GM21423 (cell line): ENCODE data around the gene HYAL3.
A peak's percentile ranks its signal among the peaks of the same experiment; 100 is the strongest.
"Not testable (repeated sequence)": the region's sequence is repeated elsewhere in the genome, so short reads cannot be mapped to it uniquely, and the experiment has no call there.

Experiments
- ATAC-seq: cut with Tn5 transposase; IDR thresholded peaks from one replicate; pipeline ENCODE4 v1.9.1; 2021; ENCODE audit warnings: mild to moderate bottlenecking, moderate library complexity; ENCODE audit not compliant: unreplicated experiment

HYAL3 gene

DNA sequence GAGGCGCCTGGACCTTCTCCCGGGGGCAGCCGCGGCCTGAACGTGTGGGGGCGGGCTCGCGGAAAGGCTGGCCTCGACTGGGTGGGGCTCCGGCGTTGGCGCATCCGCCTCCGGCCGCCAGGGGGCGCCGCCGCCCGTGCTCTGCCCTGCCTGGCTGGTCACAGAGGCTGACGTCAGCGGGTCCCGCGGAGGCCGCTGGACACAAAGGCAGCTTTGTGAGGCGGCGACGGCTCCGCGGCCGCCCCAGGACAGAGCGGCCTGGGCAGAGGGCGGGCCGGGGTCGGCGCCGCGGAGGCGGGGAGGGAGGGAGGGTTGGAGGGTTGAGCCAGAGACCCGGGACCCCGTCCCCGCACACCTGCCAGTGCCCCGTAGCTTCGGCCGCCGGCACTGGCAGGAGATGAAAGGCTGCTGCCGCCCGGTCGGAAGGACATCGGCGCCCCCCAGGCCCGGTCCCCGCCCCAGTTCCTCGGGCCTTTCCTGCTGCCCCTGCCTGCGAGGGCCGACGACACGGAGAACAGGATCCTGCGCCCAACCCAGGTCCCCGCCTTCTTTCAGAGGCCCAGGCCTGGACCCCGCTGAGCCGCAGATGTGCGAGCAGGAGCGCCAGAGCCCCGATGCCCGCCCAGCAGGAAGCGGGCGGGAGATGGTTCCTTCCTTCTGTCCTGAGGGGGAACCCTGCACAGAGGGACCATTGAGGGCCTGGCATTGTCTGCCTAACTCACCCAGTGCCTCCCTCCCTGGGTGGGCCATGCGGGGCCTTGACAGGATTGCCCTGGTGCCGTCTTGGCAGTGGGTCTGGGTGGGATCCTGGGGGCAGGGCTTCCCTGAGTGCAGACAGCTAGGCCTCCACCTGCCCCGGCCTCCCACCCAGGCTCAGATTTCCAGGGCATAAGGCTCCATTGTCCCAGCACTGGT, 38.9 kb downstream of the HYAL3 start:
- peak; percentile 85 for ATAC-seq

DNA sequence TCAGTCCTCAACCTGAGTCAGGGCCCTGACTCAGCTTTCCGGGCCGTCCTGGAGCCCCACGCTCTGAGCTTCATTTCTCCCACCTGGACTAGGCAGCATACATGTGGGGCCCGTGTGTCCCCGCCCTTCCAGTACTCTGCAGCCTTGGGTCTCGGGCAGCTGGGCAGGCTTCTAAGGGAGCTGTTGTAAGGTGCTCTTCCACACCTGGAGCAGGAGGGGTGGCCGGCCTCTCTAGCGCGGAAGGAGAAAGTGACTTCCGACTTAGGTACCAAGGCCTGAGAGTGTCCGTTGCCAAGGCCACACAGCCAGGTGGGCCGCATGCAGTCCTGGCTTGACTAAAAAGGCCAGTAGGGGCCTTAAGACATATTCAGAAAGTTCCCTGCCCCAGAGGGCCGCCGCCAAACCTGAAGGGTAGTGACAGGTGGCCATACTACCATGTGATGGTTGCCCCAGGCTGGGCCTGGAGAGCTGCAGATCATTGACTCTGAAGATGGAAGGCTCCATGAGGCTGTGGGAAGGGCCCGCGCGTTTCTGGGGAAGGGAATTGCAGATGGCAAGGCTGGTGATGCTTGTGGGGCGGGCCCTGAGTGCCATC, 39.7 kb downstream of the HYAL3 start:
- ATAC-seq, result peak; percentile 27

- no peak for ATAC-seq
Observed at GRCh38 chr3:50258979-50259378, 40.2 kb downstream of the HYAL3 start.

GRCh38 chr3:50258029-50258680, 41.0 kb downstream of the HYAL3 start:
- ATAC-seq, result no peak

DNA sequence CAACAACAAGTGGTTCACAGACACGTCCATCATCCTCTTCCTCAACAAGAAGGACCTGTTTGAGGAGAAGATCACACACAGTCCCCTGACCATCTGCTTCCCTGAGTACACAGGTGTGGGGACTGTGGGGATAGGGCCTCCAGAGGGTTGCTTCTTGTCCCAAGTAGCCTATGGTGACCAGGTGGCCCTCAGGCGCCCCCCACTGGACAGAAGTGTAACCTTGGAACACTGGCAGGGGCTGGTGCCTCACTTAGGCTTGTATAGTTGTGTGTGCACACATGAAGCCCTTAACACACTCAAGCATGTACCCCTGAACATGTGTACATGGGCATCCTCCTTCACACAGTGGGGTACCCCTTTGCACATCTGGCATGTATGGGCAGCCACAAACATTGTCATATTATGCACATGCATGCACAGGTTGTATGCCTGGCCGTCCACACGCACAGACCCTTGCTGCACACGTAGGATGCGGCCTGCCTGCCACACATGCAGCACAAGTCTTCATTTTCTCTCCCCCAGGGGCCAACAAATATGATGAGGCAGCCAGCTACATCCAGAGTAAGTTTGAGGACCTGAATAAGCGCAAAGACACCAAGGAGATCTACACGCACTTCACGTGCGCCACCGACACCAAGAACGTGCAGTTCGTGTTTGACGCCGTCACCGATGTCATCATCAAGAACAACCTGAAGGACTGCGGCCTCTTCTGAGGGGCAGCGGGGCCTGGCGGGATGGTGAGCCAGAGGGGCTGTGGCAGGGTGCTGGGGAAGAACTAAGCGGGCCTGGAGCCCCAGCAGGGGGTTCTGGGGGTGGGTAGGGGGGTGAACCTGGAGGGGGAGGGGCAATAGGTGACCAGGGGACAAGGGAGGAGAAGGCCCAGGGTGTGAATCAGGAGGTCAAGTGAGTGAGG, 42.0 kb downstream of the HYAL3 start:
- ATAC-seq, result no peak

DNA sequence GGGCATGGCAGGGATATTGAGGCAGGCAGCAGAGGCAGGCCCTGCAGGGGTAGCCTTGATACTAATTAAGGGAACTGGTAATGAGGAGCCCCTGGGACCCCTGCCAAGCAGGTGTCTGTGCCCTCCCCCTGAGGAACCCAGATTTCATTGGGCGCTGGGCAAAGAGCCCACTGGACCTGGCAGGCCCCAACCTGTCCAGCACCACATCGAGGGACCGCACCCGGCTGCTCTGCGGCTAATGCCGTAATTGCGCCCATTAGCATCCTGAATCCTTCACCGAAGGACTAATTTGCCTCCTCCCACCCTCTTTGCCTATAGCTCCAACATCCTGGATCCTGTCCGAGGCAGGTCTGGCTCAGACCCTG, 44.0 kb downstream of the HYAL3 start:
- ATAC-seq, result no peak

DNA sequence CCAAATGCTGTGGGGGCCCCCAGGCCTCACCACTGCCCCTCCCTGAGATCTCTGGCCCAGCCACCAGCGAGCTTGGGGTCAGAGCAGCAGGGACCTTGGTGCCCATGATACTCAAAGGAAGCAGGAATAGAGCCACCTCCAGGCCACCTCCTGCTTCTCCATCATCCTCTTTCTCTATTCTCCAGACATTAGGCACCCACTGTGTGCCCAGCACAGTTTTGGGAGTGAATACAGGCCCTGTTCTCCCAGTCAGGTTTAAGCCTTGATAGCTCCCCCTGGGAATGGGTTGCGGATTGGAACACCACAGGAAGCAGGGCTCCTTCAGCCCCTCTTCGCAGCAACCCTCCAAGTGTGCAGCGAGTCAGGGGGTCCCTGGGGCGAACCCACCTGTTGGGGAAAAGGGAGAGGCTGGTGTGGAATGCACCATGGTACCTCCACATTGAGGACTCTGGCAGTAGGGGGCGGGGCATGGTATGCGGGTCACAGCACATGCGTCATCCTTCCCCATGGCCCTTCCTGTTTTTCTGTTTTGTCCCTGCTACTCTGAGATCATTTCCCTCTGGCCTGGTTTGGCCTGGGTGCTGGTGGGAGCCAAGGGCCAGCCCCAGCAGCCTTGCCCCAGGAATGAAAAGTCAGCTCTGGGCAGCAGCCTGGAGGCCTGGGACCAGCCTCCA, 44.5 kb downstream of the HYAL3 start:
- ATAC-seq, result no peak

GRCh38 chr3:50251220-50251619, 48.0 kb downstream of the HYAL3 start:
- no peak for ATAC-seq

GRCh38 chr3:50250514-50250913, 48.7 kb downstream of the HYAL3 start:
- ATAC-seq, result no peak

GRCh38 chr3:50249457-50249856, 49.7 kb downstream of the HYAL3 start:
- ATAC-seq, result no peak

GRCh38 chr3:50248387-50248786, 50.8 kb downstream of the HYAL3 start:
- ATAC-seq, result no peak

DNA sequence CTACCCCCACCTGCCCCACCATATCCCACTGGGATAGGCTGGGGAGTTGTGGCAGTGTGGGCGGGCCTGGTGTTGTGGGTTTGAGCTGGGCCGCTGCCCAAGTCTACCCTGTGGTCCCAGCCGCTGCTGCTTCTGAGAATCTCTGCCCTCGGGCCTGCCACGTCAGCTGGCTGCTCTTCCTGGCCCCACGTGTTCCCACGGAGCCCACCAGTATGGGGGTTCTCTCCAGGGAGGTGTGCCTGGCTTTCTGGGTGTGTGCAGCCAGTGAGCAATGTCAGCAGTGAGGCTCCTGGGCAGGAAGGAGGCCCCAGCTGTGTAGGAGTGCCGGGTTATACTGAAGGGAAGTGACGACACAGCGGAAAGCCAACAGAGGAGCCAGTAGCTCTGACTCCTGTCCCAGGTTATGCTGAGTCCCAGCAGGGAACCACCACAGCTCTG, 52.7 kb downstream of the HYAL3 start:
- peak; percentile 44 for ATAC-seq

GRCh38 chr3:50245831-50246516, 53.2 kb downstream of the HYAL3 start:
- peak; percentile 63 for ATAC-seq

DNA sequence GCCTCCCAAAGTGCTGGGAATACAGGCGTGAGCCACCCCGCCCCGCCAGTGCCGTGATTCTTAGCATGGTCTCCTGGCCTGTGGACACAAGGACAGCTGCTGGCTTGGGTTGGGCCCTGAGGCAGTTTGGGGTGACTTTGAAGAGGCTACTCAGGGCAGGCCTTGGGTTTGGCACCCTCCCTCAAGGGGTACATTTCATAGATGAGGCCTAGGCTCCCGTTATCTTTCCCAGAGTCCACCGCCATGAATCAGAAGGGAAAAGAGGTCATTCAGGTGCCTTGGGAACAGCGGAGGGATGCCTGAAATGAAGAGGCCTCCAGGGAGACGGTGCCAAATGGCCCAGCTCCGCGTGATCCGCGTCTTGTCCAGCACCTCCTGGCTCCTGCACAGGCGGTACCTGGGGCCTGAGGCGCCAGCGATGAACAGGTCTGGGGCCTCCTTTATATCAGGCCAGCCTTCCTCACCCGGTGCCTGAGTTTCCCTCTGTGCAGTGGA, 53.9 kb downstream of the HYAL3 start:
- ATAC-seq, result no peak

DNA sequence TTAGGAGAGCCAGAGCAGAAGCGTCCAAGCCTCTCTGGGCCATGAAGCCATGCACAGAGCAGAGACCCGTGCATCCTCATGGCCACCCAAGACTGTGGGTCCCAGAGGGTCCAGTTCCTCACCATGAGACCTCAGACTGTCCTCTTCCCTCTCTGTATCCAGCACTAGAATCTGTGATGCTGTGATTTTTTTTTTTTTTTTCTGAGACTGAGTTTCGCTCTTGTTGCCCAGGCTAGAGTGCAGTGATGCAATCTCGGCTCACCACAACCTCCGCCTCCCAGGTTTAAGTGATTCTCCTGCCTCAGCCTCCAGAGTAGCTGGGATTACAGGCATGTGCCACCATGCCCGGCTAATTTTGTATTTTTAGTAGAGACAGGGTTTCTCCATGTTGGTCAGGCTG, 54.4 kb downstream of the HYAL3 start:
- not testable (repeated sequence) for ATAC-seq

DNA sequence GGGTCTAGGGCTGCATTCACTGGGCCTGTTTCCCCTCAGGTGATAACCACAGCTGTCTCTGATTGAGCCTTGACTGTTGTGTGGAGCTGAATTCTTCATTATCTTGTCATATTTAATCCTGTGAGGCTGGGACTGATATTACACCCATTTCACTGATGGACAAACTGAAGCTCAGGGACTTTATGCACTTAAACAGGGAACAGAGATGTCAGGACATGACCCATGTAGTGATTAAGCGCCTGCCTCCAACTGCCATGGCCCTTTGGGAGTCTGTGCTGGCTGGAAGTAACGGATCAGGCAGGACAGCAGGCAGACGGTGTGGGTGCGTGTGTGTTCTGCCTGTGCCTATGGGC, 55.7 kb downstream of the HYAL3 start:
- no peak for ATAC-seq

GRCh38 chr3:50242851-50243542, 56.2 kb downstream of the HYAL3 start:
- ATAC-seq, result no peak
